ENCODE measurements around the gene PATZ1.

- TF ChIP-seq CTCF (IDR thresholded peaks at IDR 0.05; ENCODE audit: poor library complexity): no peak
- no peak for TF ChIP-seq EZH2 (IDR thresholded peaks at IDR 0.05; ENCODE audit: borderline replicate concordance)
Observed at GRCh38 chr22:31276426-31277167, 69.5 kb downstream of the PATZ1 start.
